WTC11 (cell line): Measurements from ENCODE around the gene HEYL. TPM values are rescaled to one million over a fixed set of nuclear protein-coding genes. Genes with fewer than 3 reads are reported as not detected.

Experiments
- ATAC-seq: fragments of 200-7000 bp; cut with Tn5 transposase; 2 replicates; pipeline ENCODE4 v1.10.0; 2021; ENCODE audit warnings: mild to moderate bottlenecking, moderate library complexity
- CTCF ChIA-PET: fragments of 300-600 bp; sonication (Branson Sonifier 250); formaldehyde crosslinking; loops from one replicate; lab custom pipeline; 2021; ENCODE audit warnings: antibody characterized with exemption; lab: Charles Lee
- POLR2A ChIA-PET: fragments of 350-600 bp; sonication (Branson Sonifier 250); formaldehyde crosslinking; loops from one replicate; lab custom pipeline; 2021; ENCODE audit warnings: antibody characterized with exemption; lab: Charles Lee
- DNase-seq: peaks from one replicate; pipeline ENCODE4 v3.0.0; 2021; ENCODE audit warnings: low spot score
- H3K27ac Mint-ChIP-seq: 2 replicates; pipeline ENCODE4 v1.8.0; 2021; ENCODE audit warnings: mixed read lengths
- H3K27me3 Mint-ChIP-seq: 2 replicates; pipeline ENCODE4 v1.8.0; 2021; ENCODE audit warnings: low read depth, mild to moderate bottlenecking, moderate library complexity, mixed read lengths
- H3K36me3 Mint-ChIP-seq: 2 replicates; pipeline ENCODE4 v1.8.0; 2021; ENCODE audit warnings: mixed read lengths
- H3K4me1 Mint-ChIP-seq: 2 replicates; pipeline ENCODE4 v1.8.0; 2022; ENCODE audit warnings: mixed read lengths
- H3K4me3 Mint-ChIP-seq: 2 replicates; pipeline ENCODE4 v1.8.0; 2021; ENCODE audit warnings: mild to moderate bottlenecking, moderate library complexity, mixed read lengths
- H3K9me3 Mint-ChIP-seq: 2 replicates; pipeline ENCODE4 v1.8.0; 2021; ENCODE audit warnings: mixed read lengths
- AR ChIP-seq: fragments of 250-450 bp; sonication (Bioruptor Pico); IDR thresholded peaks from 2 replicates; pipeline ENCODE4 v1.9.0; 2021; ENCODE audit warnings: mild to moderate bottlenecking
- CBFB ChIP-seq: sonication (generic); formaldehyde crosslinking; IDR thresholded peaks from 2 replicates; pipeline ENCODE4 v1.8.1; 2022; ENCODE audit warnings: mild to moderate bottlenecking, low read depth, missing genetic modification reagents
- CDX4 ChIP-seq: fragments of 250-450 bp; sonication (Bioruptor Pico); IDR thresholded peaks from 2 replicates; pipeline ENCODE4 v1.9.0; 2021; ENCODE audit warnings: moderate library complexity, mild to moderate bottlenecking, inconsistent platforms, borderline replicate concordance
- E2F1 ChIP-seq: sonication (generic); formaldehyde crosslinking; IDR thresholded peaks from 2 replicates; pipeline ENCODE4 v1.8.0; 2022; ENCODE audit warnings: mild to moderate bottlenecking, missing genetic modification reagents
- EMX1 ChIP-seq: fragments of 250-450 bp; sonication (Bioruptor Pico); IDR thresholded peaks from 2 replicates; pipeline ENCODE4 v1.8.0; 2021; ENCODE audit warnings: mild to moderate bottlenecking
- ETV6 ChIP-seq: sonication (generic); formaldehyde crosslinking; IDR thresholded peaks from 2 replicates; pipeline ENCODE4 v1.8.1; 2022; ENCODE audit warnings: mild to moderate bottlenecking, missing genetic modification reagents
- FOXP4 ChIP-seq: sonication (generic); formaldehyde crosslinking; IDR thresholded peaks from 2 replicates; pipeline ENCODE4 v1.8.0; 2022; ENCODE audit warnings: mild to moderate bottlenecking, missing genetic modification reagents
- HMGA2 ChIP-seq: fragments of 250-450 bp; sonication (Bioruptor Pico); IDR thresholded peaks from 2 replicates; pipeline ENCODE4 v1.4.0; 2021; ENCODE audit warnings: mild to moderate bottlenecking, moderate library complexity
- MXD4 ChIP-seq: fragments of 250-450 bp; sonication (Bioruptor Pico); IDR thresholded peaks from 2 replicates; pipeline ENCODE4 v1.8.0; 2021; ENCODE audit warnings: mild to moderate bottlenecking, moderate library complexity, borderline replicate concordance
- NFYB ChIP-seq: sonication (generic); formaldehyde crosslinking; conservative IDR thresholded peaks from 2 replicates; pipeline ENCODE4 v1.8.0; 2022; ENCODE audit warnings: low read depth, missing genetic modification reagents
- PREB ChIP-seq: sonication (generic); formaldehyde crosslinking; IDR thresholded peaks from 2 replicates; pipeline ENCODE4 v1.8.1; 2022; ENCODE audit warnings: mild to moderate bottlenecking, missing genetic modification reagents, moderate library complexity, borderline replicate concordance
- PRRX2 ChIP-seq: fragments of 250-450 bp; sonication (Bioruptor Pico); IDR thresholded peaks from 2 replicates; pipeline ENCODE4 v1.8.0; 2021; ENCODE audit warnings: mild to moderate bottlenecking
- RORB ChIP-seq: fragments of 250-450 bp; sonication (Bioruptor Pico); IDR thresholded peaks from 2 replicates; pipeline ENCODE4 v1.9.0; 2021; ENCODE audit warnings: mild to moderate bottlenecking
- SMAD3 ChIP-seq: sonication (generic); formaldehyde crosslinking; IDR thresholded peaks from 2 replicates; pipeline ENCODE4 v1.8.0; 2022; ENCODE audit warnings: missing genetic modification reagents, mild to moderate bottlenecking, borderline replicate concordance
- SMAD4 ChIP-seq: sonication (generic); formaldehyde crosslinking; IDR thresholded peaks from 2 replicates; pipeline ENCODE4 v1.8.0; 2022; ENCODE audit warnings: mild to moderate bottlenecking, missing genetic modification reagents
- TP53 ChIP-seq: sonication (generic); formaldehyde crosslinking; IDR thresholded peaks from 2 replicates; pipeline ENCODE4 v1.8.1; 2023; ENCODE audit warnings: mild to moderate bottlenecking, missing genetic modification reagents
- USF2 ChIP-seq: sonication (generic); formaldehyde crosslinking; IDR thresholded peaks from 2 replicates; pipeline ENCODE4 v1.8.1; 2023; ENCODE audit warnings: mild to moderate bottlenecking, missing genetic modification reagents, moderate library complexity
- ZMAT4 ChIP-seq: fragments of 250-450 bp; sonication (Bioruptor Pico); IDR thresholded peaks from 2 replicates; pipeline ENCODE4 v1.9.0; 2021; ENCODE audit warnings: mild to moderate bottlenecking
- ZNF121 ChIP-seq: sonication (generic); formaldehyde crosslinking; IDR thresholded peaks from 2 replicates; pipeline ENCODE4 v1.8.0; 2023; ENCODE audit warnings: missing genetic modification reagents
- ZNF219 ChIP-seq: sonication (generic); formaldehyde crosslinking; IDR thresholded peaks from 2 replicates; pipeline ENCODE4 v1.8.0; 2023; ENCODE audit warnings: missing genetic modification reagents, mild to moderate bottlenecking, borderline replicate concordance
- ZNF232 ChIP-seq: sonication (generic); formaldehyde crosslinking; IDR thresholded peaks from 2 replicates; pipeline ENCODE4 v1.8.0; 2022; ENCODE audit warnings: mild to moderate bottlenecking, missing genetic modification reagents
- ZNF425 ChIP-seq: fragments of 250-450 bp; sonication (Bioruptor Pico); conservative IDR thresholded peaks from 2 replicates; pipeline ENCODE4 v1.9.0; 2021; ENCODE audit warnings: mild to moderate bottlenecking
- total RNA-seq: library from RNA; stranded (reverse); gene quantifications from 3 replicates; pipeline ENCODE4 v1.2.3, GENCODE V29; 2021

The HEYL gene
- total RNA-seq, 1 experiment from 2014 or later, result 2.3 TPM

- ChIA-PET CTCF (interaction anchor here (1.5 to 2.3 kb wide), 3 partner anchors 9 to 23 kb away, joined by 4 to 16 read pairs (median 7); partner anchors contain the start of genes HPCAL4 and NT5C1A), POLR2A (interaction anchor here (0.8 kb wide), 1 partner anchor 20 kb away, joined by 3 read pairs; no protein-coding TSS in a partner anchor)
- H3K4me1 Mint-ChIP-seq, result no peaks in the 10 kb centered on the region; the same call in 1 of the 2 replicates
- H3K27ac Mint-ChIP-seq, result no peak overlapping the region
- ATAC-seq (no peak), DNase-seq (no peak)
- TF ChIP-seq NFYB (CRISPR knock-in tag), result no peak
- no peak for TF ChIP-seq TP53 (CRISPR knock-in tag)
- TF ChIP-seq AR, result no peak
- TF ChIP-seq E2F1 (CRISPR knock-in tag), result no peak
- TF ChIP-seq CDX4, result no peak
- no peak for TF ChIP-seq SMAD4 (CRISPR knock-in tag)
- TF ChIP-seq EMX1 (CRISPR knock-in tag), result no peak
- TF ChIP-seq ZNF425 (CRISPR knock-in tag), result no peak
- no peak for TF ChIP-seq ZNF121
- TF ChIP-seq HMGA2 (CRISPR knock-in tag), result no peak
- no peak for TF ChIP-seq PRRX2 (CRISPR knock-in tag)
- TF ChIP-seq PREB (CRISPR knock-in tag), result no peak
- no peak for TF ChIP-seq ETV6 (CRISPR knock-in tag)
- TF ChIP-seq RORB (CRISPR knock-in tag), result no peak
- TF ChIP-seq ZNF219 (CRISPR knock-in tag), result no peak
- no peak for TF ChIP-seq FOXP4
- peaks cover 99% of the 10 kb centered on the region for H3K27me3 Mint-ChIP-seq
- no peaks in the 10 kb centered on the region; the same call in 1 of the 2 replicates for H3K36me3 Mint-ChIP-seq
- H3K4me3 Mint-ChIP-seq, result no peak overlapping the region
- no peaks in the 10 kb centered on the region for H3K9me3 Mint-ChIP-seq
Measured at GRCh38 chr1:39681294-39681693, 41.9 kb upstream of the HEYL start.

GRCh38 chr1:39680751-39681150 lies 41.3 kb upstream of the HEYL start:
- no peak for DNase-seq
- CTCF ChIA-PET, result interaction anchor here (1.5 to 2.3 kb wide), 3 partner anchors 9 to 23 kb away, joined by 4 to 16 read pairs (median 7); partner anchors contain the start of genes HPCAL4 and NT5C1A
- H3K27ac Mint-ChIP-seq, result no peak overlapping the region
- H3K36me3 Mint-ChIP-seq, result no peaks in the 10 kb centered on the region; the same call in 1 of the 2 replicates
- peaks cover 99% of the 10 kb centered on the region for H3K27me3 Mint-ChIP-seq
- H3K4me3 Mint-ChIP-seq, result no peak overlapping the region
- no peak for ATAC-seq
- H3K9me3 Mint-ChIP-seq, result no peaks in the 10 kb centered on the region
- no peaks in the 10 kb centered on the region; the same call in 1 of the 2 replicates for H3K4me1 Mint-ChIP-seq
- POLR2A ChIA-PET, result no interaction called here
- TF ChIP-seq ZNF425 (CRISPR knock-in tag) (no peak), SMAD3 (CRISPR knock-in tag) (no peak), MXD4 (CRISPR knock-in tag) (no peak), ZMAT4 (no peak), ZNF232 (no peak), CBFB (CRISPR knock-in tag) (no peak), USF2 (CRISPR knock-in tag) (no peak)
